Stimulated activated CD8-positive, alpha-beta memory T cell treated with anti-CD3 and anti-CD28 coated beads, Interleukin-7, amount 100 ng/mL, for 24 hours (primary cell): ENCODE measurements around the gene RGCC.
"Not testable (repeated sequence)": the region's sequence is repeated elsewhere in the genome, so short reads cannot be mapped to it uniquely, and the experiment has no call there.

Experiments
- DNase-seq: peaks from one replicate; pipeline ENCODE4 v3.0.0-alpha.2; 2020; ENCODE audit warnings: low read depth

The RGCC gene

DNA sequence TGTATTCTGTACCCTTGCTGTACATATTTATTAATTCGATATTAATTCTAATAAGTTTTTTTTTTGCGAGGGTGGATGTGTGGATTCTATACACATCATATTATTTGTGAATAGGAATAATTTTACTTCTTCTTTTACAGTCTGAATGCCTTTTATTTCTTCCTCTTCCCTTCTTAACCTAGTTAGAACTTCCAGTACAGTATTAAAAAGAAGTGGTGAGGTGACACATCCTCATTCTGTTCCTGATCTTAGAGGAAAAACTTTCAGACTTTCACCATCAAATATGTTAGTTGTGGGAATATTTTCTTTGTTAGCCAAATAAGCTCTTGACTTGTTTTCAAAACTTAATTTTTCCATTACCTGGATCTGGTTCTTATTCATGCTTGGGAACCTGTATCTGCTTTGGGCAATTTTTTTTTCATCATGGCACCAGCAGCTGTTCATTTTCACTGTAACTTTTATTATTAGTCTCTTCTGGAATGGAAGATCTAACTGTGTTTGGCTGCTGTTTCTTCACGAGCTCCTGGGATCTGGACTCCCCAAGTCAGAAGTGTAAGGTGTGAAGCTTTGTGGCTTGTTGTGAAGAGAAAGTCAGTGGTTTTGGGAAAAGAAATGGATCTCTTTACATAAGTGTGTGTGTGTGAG, 33.1 kb downstream of the RGCC start:
- DNase-seq, result no peak

DNA sequence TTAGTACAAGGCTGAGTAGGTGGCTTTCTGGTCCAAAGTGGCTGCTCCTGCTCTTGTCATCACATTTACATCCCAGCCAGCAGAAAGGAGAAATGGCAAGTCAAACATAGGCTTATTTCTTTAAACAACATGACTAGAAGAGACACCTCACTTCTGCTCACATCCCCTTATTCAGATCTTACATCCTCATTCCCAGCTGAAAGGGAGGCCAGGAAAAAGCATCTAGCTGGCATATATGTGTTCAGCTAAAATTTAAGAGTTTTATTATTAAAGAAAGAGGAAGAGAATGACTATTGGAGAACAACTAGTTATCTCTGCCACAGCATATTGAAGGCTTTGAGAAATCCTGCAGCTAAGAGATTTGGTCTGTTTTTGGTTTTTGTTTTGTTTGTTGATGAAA, 34.1 kb downstream of the RGCC start:
- DNase-seq, result no peak

DNA sequence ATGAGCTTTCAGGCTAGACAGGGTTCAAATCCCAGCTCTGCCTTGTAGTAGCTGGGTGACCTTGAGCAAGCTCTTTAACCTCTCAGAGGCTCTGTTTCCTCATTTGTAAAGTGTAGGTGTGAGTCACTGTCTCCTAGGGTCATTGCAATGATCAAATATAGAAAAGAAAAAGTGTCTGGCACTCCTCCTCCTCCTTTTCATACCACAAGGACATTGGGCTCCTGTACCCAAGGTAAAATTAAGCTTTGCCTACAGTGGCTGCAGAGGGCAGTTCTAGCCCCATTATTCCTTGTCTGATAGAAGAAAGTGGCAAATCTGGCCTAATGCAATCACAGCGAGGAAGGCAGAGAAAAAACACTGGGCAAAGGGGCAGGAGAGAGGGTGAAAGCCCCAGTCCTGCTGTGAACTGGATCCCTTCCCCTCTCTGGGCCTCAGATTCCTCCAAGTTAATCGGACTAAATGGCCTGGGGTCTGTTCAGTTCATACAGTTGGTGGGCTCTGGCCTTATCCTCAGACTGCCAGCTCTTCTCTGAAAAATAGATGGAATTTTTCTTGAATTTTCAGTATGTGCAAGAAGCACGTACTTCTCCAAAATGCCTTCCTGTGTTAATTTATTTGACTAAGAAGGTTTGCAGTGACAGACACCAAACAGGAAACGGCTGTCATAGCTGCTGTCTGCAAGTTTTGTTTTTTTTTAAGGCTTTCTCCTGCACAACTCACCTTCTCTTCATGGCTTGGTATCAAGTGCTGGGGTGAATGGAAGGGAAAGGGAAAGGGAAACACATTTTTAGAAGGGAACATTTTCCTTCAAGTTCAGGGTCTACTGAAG, 35.3 kb downstream of the RGCC start:
- no peak for DNase-seq

DNA sequence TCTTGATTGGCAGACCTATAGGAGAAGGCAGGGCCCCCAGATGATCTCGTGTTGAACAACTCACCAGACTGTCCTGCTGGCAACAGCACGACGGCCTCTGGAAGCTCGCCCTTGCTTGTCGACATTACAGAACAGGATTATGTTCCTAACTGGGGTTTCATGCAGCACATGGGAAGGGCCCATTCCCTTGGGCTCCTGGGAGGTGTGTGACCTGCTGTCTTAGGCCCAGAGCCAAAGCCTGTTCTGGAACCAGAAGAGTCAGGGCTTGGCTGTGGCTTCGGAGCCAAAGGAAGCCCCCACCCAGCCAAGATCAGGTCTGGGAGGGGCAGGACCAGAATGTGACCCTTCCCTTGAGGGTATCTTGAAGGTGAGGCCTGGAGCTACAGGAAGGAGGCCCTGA, 36.9 kb downstream of the RGCC start:
- DNase-seq, result no peak

DNA sequence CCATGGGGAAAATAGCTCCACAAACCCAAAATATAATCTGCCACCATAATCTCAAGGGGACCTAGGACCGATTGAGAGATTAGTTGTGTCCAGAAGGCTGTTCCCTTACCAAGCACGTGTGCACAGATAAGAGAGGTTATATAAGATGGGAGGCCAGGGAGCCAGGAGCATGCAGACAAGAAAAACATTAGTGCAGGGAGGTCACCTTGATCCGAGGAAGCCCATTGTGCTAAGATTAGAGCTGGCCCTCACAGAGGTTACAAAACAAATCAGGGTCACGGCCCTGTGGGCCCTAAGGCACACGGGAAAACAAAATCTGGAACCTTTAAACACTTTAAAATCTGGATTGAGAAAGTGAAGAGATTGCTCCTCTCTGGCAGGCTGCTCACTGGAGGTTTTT, 37.7 kb downstream of the RGCC start:
- no peak for DNase-seq

DNA sequence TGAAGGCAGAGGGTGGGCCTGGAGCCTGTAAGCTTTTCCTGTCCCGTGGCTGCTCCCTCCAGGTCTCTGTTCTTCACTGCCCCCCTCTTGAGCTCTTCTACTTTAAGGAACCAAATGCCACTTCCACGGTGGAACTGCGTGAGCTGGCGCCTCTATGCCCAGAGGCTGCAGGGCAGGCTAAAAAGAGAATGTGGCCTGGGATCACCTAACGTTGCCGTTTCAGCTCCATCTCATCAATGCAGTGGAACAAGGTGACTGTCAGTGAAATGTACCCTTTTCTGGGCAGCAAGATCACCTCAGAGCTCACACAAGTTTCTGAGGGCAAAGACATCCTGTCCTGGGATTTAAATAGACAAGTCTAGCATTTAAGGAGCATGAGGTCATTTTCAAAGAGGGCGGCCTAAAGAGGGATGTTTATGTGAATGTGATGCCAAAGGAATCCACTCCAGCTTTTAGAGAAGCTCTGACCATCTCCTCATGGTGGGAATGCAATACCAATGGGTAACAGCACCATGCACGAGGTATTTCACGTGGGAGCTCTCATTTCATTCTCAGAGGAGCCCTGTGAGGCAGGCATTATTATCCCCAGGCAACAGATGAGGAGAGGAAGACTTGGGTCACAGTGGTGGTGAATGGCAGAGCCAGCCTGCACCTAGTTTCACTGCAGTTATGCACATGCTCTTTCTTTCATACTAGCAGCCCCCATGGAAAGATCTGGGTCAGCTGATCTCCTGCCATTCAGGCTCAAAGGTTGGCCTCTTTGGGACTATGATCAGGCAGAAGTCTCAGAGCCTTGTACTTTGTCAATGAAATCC, 39.3 kb downstream of the RGCC start:
- no peak for DNase-seq

DNA sequence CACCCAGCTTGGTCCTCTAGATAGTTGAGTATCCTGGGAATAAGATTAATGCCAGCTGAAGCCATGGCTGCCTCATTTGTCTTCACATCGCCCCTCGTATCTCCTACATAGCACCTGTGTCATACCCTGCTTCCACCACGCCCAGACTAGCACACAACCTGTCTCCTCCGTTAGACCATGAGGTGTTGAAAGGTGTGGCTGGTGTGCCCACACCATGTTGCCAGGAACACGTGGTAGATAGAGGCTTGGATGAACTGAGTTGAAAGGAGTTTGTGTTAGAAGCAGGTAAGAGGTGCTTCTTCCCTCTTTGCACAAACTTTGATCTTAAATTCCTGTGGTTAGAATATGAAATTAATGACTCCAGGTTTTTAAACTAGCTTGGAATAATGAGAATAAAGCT, 40.1 kb downstream of the RGCC start:
- DNase-seq, result no peak

DNA sequence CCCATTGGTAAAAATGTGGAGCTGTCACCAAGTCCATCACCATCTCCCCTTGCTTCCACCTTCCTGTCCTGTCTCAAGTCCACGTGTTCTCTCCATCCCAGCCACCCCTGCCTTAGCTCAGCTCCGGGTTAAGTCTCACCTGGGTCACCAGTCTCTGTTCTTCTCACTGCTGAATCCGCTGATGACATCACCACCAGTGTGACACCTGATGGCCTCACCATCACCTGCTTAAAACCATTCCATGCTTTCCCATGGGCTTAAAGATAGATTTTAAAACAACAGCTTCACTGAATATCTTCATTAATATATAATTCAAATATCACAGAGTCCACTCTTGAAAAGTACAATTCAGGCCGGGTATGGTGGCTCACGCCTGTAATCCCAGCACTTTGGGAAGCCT, 42.1 kb downstream of the RGCC start:
- no peak for DNase-seq

DNA sequence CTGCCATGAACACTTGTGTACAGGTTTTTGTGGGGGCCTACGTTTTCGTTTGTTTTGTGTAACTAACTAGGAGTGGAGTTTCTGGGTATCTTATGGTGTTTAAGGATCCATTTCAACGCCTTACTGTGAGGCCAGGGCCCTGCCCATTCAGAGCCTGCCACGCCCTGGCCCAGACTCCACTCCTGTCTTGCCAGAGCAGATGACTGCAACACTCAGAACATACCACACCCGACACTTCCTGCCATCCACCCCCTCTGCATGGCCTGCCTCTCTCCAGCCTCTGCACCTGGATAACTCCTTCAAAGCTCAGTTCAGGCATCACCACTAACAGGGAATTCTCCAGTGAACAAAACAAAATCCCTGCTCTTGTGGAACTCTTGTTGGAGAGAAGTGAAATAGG, 43.2 kb downstream of the RGCC start:
- no peak for DNase-seq

DNA sequence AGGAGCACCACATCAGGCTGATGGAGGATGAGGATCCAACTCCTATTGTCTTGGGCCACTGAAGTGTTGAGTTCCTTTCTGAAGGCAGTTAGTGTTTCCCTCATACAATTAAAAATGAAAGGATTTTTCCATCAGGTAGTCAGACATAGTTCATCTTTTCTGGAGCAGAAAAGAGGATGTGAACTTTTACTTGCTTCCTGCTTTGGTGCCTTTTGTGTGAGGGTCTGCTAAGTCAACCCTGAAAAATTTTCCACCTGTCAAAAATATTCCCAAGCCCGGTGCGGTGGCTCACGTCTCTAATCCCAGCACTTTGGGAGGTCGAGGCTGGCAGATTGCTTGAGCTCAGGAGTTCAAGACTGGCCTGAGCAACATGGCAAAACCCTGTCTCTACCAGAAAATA, 43.9 kb downstream of the RGCC start:
- no peak for DNase-seq

DNA sequence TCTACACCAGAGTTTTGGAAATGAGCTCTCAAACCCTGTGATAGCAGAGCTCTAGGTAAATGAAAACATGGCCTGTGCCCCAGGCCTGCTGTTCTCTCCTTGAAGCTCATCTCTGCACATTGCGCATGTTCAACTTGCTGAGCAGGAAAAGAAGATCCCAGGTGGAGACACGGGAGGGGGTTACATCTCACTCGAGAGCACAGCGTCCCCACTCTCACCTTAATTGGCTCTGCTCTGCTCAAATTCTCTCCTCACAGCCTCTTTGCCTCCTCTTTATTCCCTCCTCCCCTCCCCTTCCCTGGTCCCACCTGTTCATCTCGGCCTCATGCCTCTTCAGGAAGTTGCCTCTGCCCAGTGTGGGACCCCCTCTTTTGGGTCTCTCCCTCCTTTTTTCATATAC, 44.7 kb downstream of the RGCC start:
- DNase-seq, result no peak

DNA sequence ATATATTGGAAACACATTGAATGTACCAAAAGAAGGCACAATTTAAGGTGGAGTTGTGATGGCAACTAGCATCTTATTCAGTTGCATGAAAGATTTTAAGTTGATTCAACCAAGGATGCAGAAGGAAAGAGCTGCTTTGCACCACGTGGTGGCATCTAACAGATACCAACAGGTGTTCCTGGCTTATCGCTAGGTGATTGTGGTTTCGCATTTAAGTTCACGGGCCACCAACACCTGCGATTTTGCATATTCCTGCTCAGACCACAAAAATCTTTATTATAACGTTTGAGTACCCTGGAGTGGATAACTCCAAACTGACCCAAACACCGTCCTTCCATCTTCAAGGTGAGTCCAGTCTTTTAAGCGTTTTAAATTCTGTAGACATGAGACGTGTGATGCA, 45.3 kb downstream of the RGCC start:
- no peak for DNase-seq

DNA sequence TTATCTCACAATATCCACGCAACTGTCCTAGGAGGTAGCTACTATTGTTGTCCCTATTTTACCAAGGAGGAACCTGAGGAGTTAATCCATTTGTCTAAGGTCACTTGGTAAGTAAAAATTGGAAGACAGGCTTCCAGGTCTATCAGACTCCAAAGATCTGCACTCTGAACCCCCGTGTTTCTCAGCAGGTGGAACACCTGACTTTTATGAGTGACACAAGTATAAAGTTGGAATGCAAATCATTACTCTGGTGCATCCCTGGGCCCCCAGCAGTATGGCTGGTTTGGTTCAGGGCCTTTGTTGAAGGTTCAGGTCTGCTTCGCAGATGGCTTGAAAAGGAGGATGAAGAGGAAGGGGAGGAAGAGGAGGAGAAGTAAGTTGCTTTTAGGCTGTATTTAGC, 46.0 kb downstream of the RGCC start:
- DNase-seq, result no peak

DNA sequence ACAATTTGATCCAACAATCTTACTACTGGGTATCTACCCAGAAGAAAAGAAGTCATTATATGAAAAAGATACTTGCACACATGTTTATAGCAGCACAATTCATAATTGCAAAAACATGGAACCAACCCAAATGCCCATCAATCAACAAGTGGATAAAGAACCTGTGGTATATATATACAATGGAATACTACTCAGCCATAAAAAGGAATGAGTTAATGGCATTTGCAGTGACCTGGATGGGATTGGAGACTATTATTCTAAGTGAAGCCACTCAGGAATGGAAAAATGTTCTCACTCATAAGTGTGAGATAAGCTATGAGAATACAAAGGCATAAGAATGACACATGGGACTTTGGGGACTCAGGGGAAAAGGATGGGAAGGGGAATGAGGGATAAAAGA, 47.3 kb downstream of the RGCC start:
- not testable (repeated sequence) for DNase-seq

DNA sequence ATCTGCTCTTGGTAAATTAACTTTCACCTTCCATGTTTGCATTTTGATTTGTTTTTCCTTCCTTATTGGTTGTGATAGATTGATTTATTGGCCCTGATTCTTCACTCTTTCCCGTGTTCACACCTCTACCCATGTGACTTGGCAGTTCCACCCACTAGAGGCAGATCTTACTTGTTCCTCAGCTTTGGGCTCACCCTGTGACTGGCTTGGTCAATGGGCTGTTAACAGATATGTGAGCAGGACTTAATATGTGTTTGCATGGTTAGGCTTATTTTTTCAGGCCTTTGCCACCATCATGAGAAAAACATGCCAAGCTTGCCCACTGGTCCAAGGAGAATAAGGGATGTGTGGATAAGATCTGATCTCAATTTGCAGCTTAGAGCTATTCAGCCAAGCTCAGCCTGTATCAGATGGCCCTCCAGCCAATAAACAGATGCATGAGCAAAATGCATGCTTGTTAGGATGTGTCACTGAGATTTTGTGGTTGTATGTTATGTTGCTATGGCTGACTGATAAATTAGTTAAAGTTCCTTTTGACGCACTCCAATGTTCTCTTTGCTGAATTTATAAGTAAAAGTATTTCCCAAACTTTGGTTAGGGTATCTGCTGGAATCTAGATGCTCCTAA, 48.0 kb downstream of the RGCC start:
- DNase-seq, result no peak

DNA sequence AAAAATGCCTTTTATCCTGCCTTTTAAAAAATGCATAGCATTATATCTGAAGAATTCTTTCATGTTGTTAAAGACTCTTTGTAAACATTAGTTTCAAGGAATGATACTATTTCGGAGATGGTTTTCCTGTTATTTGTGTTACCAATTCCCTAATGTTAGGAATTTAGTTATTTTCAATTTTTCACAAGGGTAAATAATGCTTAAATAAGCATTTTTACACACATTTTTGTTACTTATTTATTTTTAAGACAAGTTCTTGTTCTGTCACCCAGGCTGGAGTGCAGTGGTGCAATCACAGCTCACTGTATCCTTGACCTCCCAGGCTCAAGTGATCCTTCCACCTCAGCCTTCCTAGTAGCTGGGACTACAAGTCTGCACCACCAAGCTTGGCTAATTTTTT, 49.0 kb downstream of the RGCC start:
- DNase-seq, result no peak

DNA sequence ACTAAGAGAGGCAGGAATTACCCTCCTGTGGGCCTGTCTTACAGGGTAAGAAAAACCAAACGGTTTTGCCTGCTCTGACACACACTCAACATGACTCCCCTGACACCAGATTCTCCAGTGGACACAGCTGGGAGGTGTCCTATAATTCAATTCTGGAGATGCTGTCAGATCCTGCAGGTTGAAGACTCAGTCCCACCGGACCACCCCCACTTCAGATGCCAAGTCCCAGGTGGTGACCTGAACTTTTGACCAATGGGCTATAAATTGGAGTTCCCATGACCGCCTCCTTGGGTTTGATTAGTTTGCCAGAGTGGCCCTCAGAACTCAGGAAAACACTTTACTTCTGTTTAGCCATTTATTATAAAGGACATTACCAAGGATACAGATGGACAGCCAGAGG, 52.6 kb downstream of the RGCC start:
- DNase-seq, result no peak

DNA sequence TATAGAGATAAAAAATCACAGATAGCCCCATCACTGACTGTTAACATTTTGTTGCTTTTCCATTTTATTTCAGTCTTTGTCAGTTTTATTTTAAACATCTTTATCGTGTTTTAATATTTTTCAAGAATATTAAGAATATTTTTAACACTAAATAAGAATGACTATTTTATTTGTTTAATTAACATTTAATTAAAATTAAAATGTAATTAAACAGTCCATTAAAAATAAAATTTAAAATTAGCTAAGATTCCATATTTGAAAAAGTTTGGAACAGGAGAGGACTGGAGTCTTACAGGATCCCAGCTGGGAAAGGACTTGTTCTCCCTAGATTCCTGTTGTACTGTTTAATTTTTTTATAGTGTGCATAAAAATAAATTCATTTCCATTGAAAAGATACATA, 54.5 kb downstream of the RGCC start:
- no peak for DNase-seq

DNA sequence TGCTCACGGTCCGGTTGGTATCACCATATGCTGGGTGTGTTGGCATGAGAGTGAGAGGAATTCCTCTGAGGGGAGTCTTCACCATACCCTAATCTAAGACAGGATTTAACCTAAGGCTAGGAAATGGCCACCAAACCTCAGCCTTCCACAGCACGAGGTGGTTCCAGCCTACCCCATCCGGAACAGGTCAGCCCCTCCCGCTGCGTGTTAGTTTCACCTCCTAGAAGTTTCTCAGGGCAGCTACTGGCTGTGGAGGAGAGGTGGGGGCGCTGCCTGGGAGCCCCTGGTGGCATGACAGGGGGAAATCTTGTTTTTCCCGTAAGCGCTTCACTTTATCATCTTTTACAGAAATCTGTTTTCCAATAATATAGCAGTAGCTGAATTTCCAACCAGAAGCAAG, 55.1 kb downstream of the RGCC start:
- DNase-seq, result no peak

DNA sequence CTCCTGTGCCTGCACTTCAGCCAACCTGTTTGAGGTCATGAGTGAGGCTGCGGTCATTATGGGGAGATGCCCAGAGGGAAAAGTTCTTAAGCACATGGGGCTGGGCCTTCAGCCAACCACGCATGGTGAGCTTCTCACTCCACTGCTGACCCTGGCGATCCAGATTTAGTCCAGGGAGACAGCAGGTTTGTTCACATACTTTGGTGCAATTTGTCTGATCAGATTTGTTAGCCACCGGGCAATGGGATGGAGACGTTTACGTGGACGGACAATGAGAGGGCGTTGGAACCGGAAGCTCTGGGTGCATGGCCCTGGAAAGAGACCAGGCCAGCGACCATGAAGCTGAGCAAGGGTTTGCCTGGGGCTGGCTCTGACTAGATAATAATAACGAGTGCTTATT, 56.2 kb downstream of the RGCC start:
- no peak for DNase-seq

DNA sequence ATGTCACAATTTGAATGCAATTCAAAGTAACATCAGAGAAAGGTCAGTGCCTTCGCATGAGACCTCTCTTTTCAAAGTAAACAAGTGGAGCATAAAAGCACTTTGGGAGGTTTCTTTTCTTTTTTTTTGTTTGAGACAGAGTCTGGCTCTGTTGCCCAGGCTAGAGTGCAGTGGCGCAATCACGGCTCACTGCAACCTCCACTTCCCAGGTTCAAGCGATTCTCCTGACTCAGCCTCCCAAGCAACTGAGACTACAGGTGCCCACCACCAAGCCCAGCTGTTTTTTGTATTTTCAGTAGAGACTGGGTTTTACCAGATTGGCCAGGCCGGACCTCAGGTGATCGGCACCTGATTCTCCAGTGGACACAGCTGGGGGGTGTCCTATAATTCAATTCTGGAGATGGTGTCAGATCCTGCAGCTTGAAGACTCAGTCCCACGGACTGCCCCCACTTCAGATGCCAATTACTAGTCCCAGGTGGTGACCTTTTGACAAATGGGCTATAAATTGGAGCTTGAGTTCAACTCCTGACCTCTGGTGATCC, 57.6 kb downstream of the RGCC start:
- DNase-seq, result no peak

DNA sequence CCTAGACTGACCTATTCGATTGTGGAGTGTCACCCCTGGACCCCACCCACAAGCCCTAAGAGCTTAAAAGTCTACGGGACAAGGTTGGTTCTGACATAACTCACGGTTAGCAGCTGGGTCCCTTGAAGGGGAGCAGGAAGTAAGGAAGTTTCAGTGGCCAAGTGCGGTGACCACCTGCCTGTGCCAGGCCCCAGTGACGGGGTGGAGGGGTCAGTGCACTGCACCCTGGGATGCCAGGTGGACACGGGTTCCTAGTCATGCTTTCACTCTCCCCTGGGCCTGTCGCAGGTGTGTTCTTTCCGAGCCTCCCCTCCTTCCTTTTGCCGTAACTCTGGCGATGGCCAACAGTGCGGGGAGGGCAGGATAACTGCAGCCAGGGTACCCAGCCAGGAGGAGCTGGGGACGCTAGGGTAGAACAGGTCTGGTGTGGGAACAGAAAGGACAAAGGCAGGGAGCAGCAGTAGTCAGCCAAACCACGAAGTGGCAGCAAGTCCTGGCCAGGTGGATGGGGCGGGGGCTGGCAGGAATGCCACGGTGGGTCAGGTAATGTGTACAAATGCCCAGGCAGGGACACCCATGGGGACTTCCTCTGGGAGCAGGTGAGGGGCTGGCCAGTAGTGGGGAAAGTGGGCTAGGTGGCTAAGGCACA, 58.3 kb downstream of the RGCC start:
- no peak for DNase-seq
